ENCODE results near the gene CCNQ.

Gene CCNQ

GRCh38 chrX:153610836-153611213 is 11.9 kb upstream of the CCNQ start:
- Histone ChIP-seq H3K27ac (ENCODE audit: extremely low read depth, low read depth, low read length) (no peak overlapping the region), H3K36me3 (ENCODE audit: control insufficient read depth in 2 of 2, insufficient read depth in 1 of 2, low read length in 2 of 2) (no peaks in the 10 kb centered on the region), H3K9me3 (ENCODE audit: control insufficient read depth, insufficient read depth, low read depth, low read length) (no peaks in the 10 kb centered on the region), H3K4me1 (ENCODE audit: control insufficient read depth, insufficient read depth, low read length) (no peaks in the 10 kb centered on the region), H3K4me3 (ENCODE audit: low read depth, low read length) (no peak overlapping the region)
- ChIA-PET POLR2A (no interaction called here), CTCF (interaction anchor here (2.1 to 3.2 kb wide), 5 partner anchors 10 to 71 kb away, joined by 9 to 20 read pairs (median 16); no protein-coding TSS in a partner anchor)
- TF ChIP-seq ZNF791 (tag by site-specific recombination; IDR thresholded peaks at IDR 0.05) (no peak), ZNF830 (tag by site-specific recombination; IDR thresholded peaks at IDR 0.05; ENCODE audit: low read depth) (no peak), ZNF404 (tag by site-specific recombination; IDR thresholded peaks at IDR 0.05) (no peak), ZNF518A (tag by site-specific recombination; conservative IDR thresholded peaks at IDR 0.05; ENCODE audit: low read depth) (no peak), ZNF132 (tag by site-specific recombination; IDR thresholded peaks at IDR 0.05; ENCODE audit: borderline replicate concordance) (no peak), ZNF555 (tag by site-specific recombination; conservative IDR thresholded peaks at IDR 0.05) (no peak), ZNF626 (tag by site-specific recombination; IDR thresholded peaks at IDR 0.05) (no peak), WT1 (tag by site-specific recombination; IDR thresholded peaks at IDR 0.05) (no peak), ZNF645 (tag by site-specific recombination; IDR thresholded peaks at IDR 0.05) (no peak), ZNF335 (tag by site-specific recombination; conservative IDR thresholded peaks at IDR 0.05) (no peak), ZNF398 (tag by site-specific recombination; IDR thresholded peaks at IDR 0.05) (no peak), ZNF692 (tag by site-specific recombination; IDR thresholded peaks at IDR 0.05) (no peak), HIC1 (tag by site-specific recombination; IDR thresholded peaks at IDR 0.05) (no peak), GLIS1 (tag by site-specific recombination; IDR thresholded peaks at IDR 0.05) (no peak), ZFP37 (tag by site-specific recombination; IDR thresholded peaks at IDR 0.05) (no peak), ZNF629 (tag by site-specific recombination; IDR thresholded peaks at IDR 0.05) (no peak), ZNF114 (tag by site-specific recombination; IDR thresholded peaks at IDR 0.05) (no peak)
